Caco-2 (cell line): ENCODE data around the gene ABAT. TPM values are rescaled to one million over a fixed set of nuclear protein-coding genes. Genes with fewer than 3 reads are reported as not detected.
A peak's percentile ranks its signal among the peaks of the same experiment; 100 is the strongest.

ENCODE experiments used
- BruUV-seq: library from RNA; stranded (reverse); fragments of 400-500 nt; replicated peaks from 2 replicates; lab custom pipeline; 2021; lab: Mats Ljungman, UMichigan
- CTCF ChIA-PET: fragments of 300-600 bp; sonication (Branson Sonifier 250); formaldehyde crosslinking; loops from one replicate; lab custom pipeline; 2022; ENCODE audit warnings: antibody characterized with exemption; lab: Charles Lee
- POLR2A ChIA-PET: fragments of 300-600 bp; sonication (Branson Sonifier 250); formaldehyde crosslinking; loops from one replicate; lab custom pipeline; 2022; ENCODE audit warnings: antibody characterized with exemption; lab: Charles Lee
- DNase-seq, 2 experiments: peaks; one replicate each; pipeline versions ENCODE4 v3.0.0 to v3.0.0-alpha.2; 2020 to 2022
- H3K27me3 ChIP-seq: replicated peaks from 2 replicates; pipeline ENCODE4 v1.6.0; 2011; ENCODE audit warnings: low read length; ENCODE audit not compliant: control insufficient read depth, insufficient read depth
- H3K36me3 ChIP-seq: 2 replicates; pipeline ENCODE4 v1.5.1; 2011; ENCODE audit warnings: low read length; ENCODE audit not compliant: control insufficient read depth, insufficient read depth
- H3K4me1 ChIP-seq: fragments of 250-450 bp; sonication (Bioruptor Pico); 2 replicates; pipeline ENCODE4 v1.5.1; 2020; ENCODE audit warnings: mild to moderate bottlenecking
- H3K4me3 ChIP-seq: 2 replicates; pipeline ENCODE4 v1.5.1; 2011; ENCODE audit warnings: low read depth, mild to moderate bottlenecking, control low read depth, low read length
- H3K9me3 ChIP-seq: fragments of 250-450 bp; sonication (Bioruptor Pico); 2 replicates; pipeline ENCODE4 v1.5.1; 2020; ENCODE audit warnings: mild to moderate bottlenecking, moderate library complexity
- H3K27ac Mint-ChIP-seq: one replicate; pipeline ENCODE4 v1.8.0; 2022; ENCODE audit warnings: mixed read lengths; ENCODE audit not compliant: unreplicated experiment
- H3K27me3 Mint-ChIP-seq: one replicate; pipeline ENCODE4 v1.8.0; 2022; ENCODE audit warnings: mixed read lengths; ENCODE audit not compliant: insufficient read depth, unreplicated experiment
- H3K36me3 Mint-ChIP-seq: one replicate; pipeline ENCODE4 v1.8.0; 2022; ENCODE audit warnings: mild to moderate bottlenecking, mixed read lengths; ENCODE audit not compliant: insufficient read depth, unreplicated experiment
- H3K4me1 Mint-ChIP-seq: one replicate; pipeline ENCODE4 v1.8.0; 2022; ENCODE audit warnings: low read depth, mixed read lengths; ENCODE audit not compliant: unreplicated experiment
- H3K4me3 Mint-ChIP-seq: one replicate; pipeline ENCODE4 v1.8.0; 2022; ENCODE audit warnings: mild to moderate bottlenecking, moderate library complexity, mixed read lengths; ENCODE audit not compliant: unreplicated experiment
- H3K9me3 Mint-ChIP-seq: one replicate; pipeline ENCODE4 v1.8.0; 2022; ENCODE audit warnings: mixed read lengths; ENCODE audit not compliant: unreplicated experiment
- intact Hi-C: fragments of 100-400 bp; cut with micrococcal nuclease; formaldehyde crosslinking; loops from one replicate; pipeline ENCODE4 v1.10.0; 2022; ENCODE audit not compliant: unreplicated experiment
- total RNA-seq: library from RNA; stranded (reverse); gene quantifications from 2 replicates; pipeline ENCODE4 v1.2.3, GENCODE V29; 2022
- TF ChIP-seq, protein P1 (sequence below), 2 experiments: fragments of 200-600 bp in 1 of 2; IDR thresholded peaks; 1 replicate in 1 of 2; 2 replicates in 1 of 2; pipeline versions ENCODE4 v1.5.1 to v1.8.0; 2011 to 2022; ENCODE audit warnings: antibody characterized with exemption in 1 of 2, control low read depth in 1 of 2, inconsistent platforms in 1 of 2, low read depth in 1 of 2, low read length in 1 of 2, mild to moderate bottlenecking in 1 of 2, moderate library complexity in 1 of 2; ENCODE audit not compliant: insufficient read depth in 1 of 2, severe bottlenecking in 1 of 2, unreplicated experiment in 1 of 2

The ABAT gene
- total RNA-seq, 1 experiment from 2014 or later: 34.9 TPM

DNA sequence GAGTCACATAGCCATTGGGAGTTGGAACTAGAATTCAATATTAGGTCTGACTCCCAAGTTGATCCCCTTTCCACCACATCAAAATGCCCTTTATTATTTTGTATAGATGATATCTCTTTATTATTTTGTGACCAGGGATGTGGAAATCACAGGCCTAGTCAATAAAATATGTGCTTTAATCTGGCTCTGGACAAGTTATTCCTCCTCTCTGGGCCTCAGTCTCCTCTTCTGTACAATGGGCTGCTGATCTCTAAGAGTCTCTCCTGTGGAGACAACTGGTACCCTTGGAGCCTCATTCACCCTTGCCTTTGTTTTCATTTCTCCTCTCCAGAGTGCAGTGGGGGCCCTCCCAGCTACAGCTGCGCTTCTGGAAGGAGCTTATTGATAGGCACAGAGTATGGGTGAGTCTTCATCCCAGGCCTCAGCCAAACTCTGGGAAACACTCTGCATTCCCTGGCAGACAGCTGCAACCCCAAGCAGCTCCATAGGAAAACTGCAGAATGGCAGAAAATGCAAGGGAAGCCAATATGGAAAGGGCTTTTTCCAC is 4.3 kb upstream of the ABAT start:
- Mint-ChIP-seq H3K27me3 (no peaks in the 10 kb centered on the region), H3K27ac (no peak overlapping the region), H3K9me3 (no peaks in the 10 kb centered on the region), H3K4me3 (no peak overlapping the region), H3K4me1 (no peaks in the 10 kb centered on the region), H3K36me3 (peaks cover 8% of the 10 kb centered on the region)
- Histone ChIP-seq H3K4me1 (peaks cover 5% of the 10 kb centered on the region; the same call in 1 of the 2 replicates), H3K4me3 (no peak overlapping the region), H3K9me3 (no peaks in the 10 kb centered on the region), H3K27me3 (no peaks in the 10 kb centered on the region), H3K36me3 (no peaks in the 10 kb centered on the region)
- ChIA-PET POLR2A (no interaction called here), CTCF (no interaction called here)
- DNase-seq: no peak
- no TSS peak for BruUV-seq
- TF ChIP-seq, protein P1, sequence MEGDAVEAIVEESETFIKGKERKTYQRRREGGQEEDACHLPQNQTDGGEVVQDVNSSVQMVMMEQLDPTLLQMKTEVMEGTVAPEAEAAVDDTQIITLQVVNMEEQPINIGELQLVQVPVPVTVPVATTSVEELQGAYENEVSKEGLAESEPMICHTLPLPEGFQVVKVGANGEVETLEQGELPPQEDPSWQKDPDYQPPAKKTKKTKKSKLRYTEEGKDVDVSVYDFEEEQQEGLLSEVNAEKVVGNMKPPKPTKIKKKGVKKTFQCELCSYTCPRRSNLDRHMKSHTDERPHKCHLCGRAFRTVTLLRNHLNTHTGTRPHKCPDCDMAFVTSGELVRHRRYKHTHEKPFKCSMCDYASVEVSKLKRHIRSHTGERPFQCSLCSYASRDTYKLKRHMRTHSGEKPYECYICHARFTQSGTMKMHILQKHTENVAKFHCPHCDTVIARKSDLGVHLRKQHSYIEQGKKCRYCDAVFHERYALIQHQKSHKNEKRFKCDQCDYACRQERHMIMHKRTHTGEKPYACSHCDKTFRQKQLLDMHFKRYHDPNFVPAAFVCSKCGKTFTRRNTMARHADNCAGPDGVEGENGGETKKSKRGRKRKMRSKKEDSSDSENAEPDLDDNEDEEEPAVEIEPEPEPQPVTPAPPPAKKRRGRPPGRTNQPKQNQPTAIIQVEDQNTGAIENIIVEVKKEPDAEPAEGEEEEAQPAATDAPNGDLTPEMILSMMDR (IDR thresholded peaks at IDR 0.05; ENCODE audit: insufficient read depth in 1 of 2, low read depth in 1 of 2, low read length in 1 of 2, severe bottlenecking in 1 of 2, unreplicated experiment in 1 of 2): no peak
- intact Hi-C loops: no loop called here

DNA sequence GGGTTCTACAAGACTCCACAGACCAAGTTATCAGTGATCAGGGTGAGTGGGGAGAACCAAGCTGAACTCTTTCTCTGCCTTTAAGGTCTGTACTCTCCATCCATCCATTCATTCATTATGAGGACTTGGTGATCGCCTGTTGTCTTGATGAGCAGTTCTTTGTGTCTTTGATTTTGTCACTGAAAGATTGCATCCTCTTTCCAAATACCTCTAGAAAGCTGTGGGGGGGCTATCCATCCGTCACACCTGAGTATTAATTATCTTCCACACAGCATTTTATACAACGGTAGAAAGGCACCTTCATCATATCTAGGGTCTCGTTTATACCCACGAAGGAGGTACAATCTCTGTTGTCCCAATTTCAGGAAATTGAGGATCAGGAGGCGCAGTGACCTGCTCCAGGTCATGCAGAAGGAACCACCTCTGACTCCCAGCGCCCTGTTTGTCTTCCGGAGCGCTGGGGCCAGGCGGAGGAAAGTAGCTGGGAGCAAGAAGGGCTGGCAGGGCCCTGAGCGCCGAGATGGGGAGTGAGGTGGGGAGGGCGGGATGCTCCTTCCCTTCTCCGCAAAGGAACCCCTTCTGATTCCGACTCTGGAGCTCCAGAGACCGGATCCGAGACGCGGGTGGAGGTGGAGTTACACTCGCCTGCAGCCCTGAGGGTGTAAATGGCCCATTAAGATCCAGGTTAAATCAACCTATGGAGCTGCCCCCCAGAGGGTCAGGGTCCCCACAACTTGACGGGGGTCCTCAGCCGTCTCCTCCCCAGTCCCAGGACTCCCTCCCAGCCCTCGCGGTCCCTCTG is 605 bp upstream of the ABAT start:
- Histone ChIP-seq H3K9me3 (no peaks in the 10 kb centered on the region), H3K4me3 (peak overlapping the region; percentile 54), H3K27me3 (no peaks in the 10 kb centered on the region), H3K4me1 (peaks cover 37% of the 10 kb centered on the region), H3K36me3 (no peaks in the 10 kb centered on the region)
- ChIA-PET POLR2A (interaction anchor here (0.6 to 1.0 kb wide), 2 partner anchors 195 to 283 kb away, joined by 3 to 10 read pairs; partner anchors contain the start of gene CARHSP1), CTCF (no interaction called here)
- no TSS peak for BruUV-seq
- no peaks in the 10 kb centered on the region for H3K27me3 Mint-ChIP-seq
- intact Hi-C loops: no loop called here
- H3K4me1 Mint-ChIP-seq: peaks cover 16% of the 10 kb centered on the region
- no peak for DNase-seq
- H3K27ac Mint-ChIP-seq: peak overlapping the region; percentile 35
- peaks cover 17% of the 10 kb centered on the region for H3K36me3 Mint-ChIP-seq
- no peaks in the 10 kb centered on the region for H3K9me3 Mint-ChIP-seq
- TF ChIP-seq, protein P1 (IDR thresholded peaks at IDR 0.05; ENCODE audit: insufficient read depth in 1 of 2, low read depth in 1 of 2, low read length in 1 of 2, severe bottlenecking in 1 of 2, unreplicated experiment in 1 of 2): no peak
- H3K4me3 Mint-ChIP-seq: peak overlapping the region; percentile 83

DNA sequence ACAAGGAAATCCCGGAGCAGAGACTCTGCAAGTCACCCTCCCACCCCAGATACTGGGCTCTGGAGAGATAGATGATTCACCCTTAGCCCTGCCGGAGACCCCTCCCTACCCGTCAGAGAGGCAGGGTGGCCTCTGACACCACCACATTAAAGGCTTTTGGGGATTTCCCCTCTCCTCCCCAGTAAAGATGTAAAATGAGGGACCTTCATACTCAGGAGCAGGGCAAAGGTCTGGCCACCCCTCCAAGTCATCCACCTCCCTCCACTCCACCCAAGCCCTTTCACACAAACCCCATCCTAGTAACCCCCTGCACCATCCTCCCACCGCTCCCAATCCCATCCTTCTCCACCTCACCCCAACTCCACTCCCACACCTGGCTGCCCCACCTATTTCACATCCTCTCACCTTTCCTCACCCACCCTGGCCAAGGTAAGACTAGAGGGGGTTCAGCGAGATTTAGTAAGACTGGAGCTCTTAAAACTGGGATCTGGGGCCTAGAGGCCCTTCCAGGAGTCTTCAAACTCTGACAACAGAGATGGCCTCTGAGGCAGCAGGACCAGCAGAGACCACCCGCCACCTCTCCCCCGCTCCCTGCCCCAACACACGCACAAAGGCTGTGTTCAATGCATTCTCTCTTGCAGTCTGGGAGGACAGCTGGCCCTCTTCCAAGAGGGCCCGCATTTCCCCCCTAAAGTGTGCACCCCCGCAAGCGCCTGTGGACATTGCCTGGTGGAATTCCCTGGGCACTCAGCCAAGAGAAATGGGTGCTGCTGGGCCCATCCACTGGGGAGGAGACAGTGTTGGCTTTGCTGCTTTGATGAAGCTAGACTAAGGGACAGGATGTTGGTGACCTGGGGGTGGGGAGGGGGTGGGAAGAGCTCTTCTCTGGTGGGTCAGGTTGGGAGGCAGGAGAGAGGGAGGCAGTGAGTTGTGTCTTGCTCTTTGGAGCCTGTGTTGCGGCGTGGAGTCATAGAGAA is 1.1 kb downstream of the ABAT start:
- H3K27me3 ChIP-seq: no peaks in the 10 kb centered on the region
- H3K36me3 Mint-ChIP-seq: peaks cover 32% of the 10 kb centered on the region
- H3K9me3 ChIP-seq: no peaks in the 10 kb centered on the region
- TF ChIP-seq, protein P1 (IDR thresholded peaks at IDR 0.05; ENCODE audit: insufficient read depth in 1 of 2, low read depth in 1 of 2, low read length in 1 of 2, severe bottlenecking in 1 of 2, unreplicated experiment in 1 of 2): no peak
- POLR2A ChIA-PET: no interaction called here
- peak overlapping the region; percentile 80 for H3K4me3 ChIP-seq
- intact Hi-C loops: loop anchor here (5.0 kb wide), 1 partner anchor 187 kb away; no protein-coding TSS in a partner anchor
- BruUV-seq: no TSS peak
- CTCF ChIA-PET: no interaction called here
- H3K4me1 Mint-ChIP-seq: peaks cover 25% of the 10 kb centered on the region
- H3K27ac Mint-ChIP-seq: no peak overlapping the region
- H3K4me1 ChIP-seq: peaks cover 48% of the 10 kb centered on the region
- peaks cover 10% of the 10 kb centered on the region for H3K9me3 Mint-ChIP-seq
- DNase-seq: no peak
- no peaks in the 10 kb centered on the region for H3K36me3 ChIP-seq
- H3K4me3 Mint-ChIP-seq: peak overlapping the region; percentile 83
- no peaks in the 10 kb centered on the region for H3K27me3 Mint-ChIP-seq
